KMS-11 (cell line): ENCODE results near the gene RAD51B.

Source experiments
- H2AFZ ChIP-seq: fragments of 200-600 bp; sonication (generic); 2 replicates; pipeline ENCODE4 v1.6.1; 2016; ENCODE audit warnings: antibody characterized with exemption, mixed run types, low read depth
- H3K27ac ChIP-seq: fragments of 200-600 bp; sonication (generic); 2 replicates; pipeline ENCODE4 v1.6.1; 2016; ENCODE audit warnings: mild to moderate bottlenecking, mixed run types
- H3K27me3 ChIP-seq: fragments of 200-600 bp; sonication (generic); 2 replicates; pipeline ENCODE4 v1.6.1; 2017; ENCODE audit warnings: mild to moderate bottlenecking, low read depth, mixed run types, moderate library complexity; ENCODE audit not compliant: insufficient read depth
- H3K36me3 ChIP-seq: fragments of 200-600 bp; sonication (generic); 2 replicates; pipeline ENCODE4 v1.6.1; 2017; ENCODE audit warnings: mild to moderate bottlenecking, mixed run types; ENCODE audit not compliant: insufficient read depth
- H3K4me1 ChIP-seq: fragments of 200-600 bp; sonication (generic); 2 replicates; pipeline ENCODE4 v1.6.1; 2016; ENCODE audit warnings: mild to moderate bottlenecking, low read depth, mixed run types; ENCODE audit not compliant: poor library complexity, severe bottlenecking
- H3K4me2 ChIP-seq: fragments of 200-600 bp; sonication (generic); 2 replicates; pipeline ENCODE4 v1.7.0; 2016; ENCODE audit warnings: mild to moderate bottlenecking, mixed run types
- H3K4me3 ChIP-seq: fragments of 200-600 bp; sonication (generic); IDR thresholded peaks from 2 replicates; pipeline ENCODE4 v1.6.1; 2017; ENCODE audit warnings: low read depth, low read length, mixed read lengths; ENCODE audit not compliant: insufficient read depth
- H3K79me2 ChIP-seq: fragments of 200-600 bp; sonication (generic); 2 replicates; pipeline ENCODE4 v1.6.1; 2016; ENCODE audit warnings: low read depth, mixed run types; ENCODE audit not compliant: insufficient read depth
- H3K9ac ChIP-seq: fragments of 200-600 bp; sonication (generic); 2 replicates; pipeline ENCODE4 v1.6.1; 2016; ENCODE audit warnings: mild to moderate bottlenecking, mixed run types
- H4K20me1 ChIP-seq: fragments of 200-600 bp; sonication (generic); 2 replicates; pipeline ENCODE4 v1.6.1; 2016; ENCODE audit warnings: mild to moderate bottlenecking, mixed run types; ENCODE audit not compliant: insufficient read depth
- TF ChIP-seq, protein P1 (sequence below): fragments of 200-600 bp; sonication (generic); conservative IDR thresholded peaks from 2 replicates; pipeline ENCODE4 v1.6.1; 2017; ENCODE audit warnings: low read depth, mild to moderate bottlenecking, antibody characterized with exemption, low read length, moderate library complexity, mixed read lengths

The RAD51B gene

DNA sequence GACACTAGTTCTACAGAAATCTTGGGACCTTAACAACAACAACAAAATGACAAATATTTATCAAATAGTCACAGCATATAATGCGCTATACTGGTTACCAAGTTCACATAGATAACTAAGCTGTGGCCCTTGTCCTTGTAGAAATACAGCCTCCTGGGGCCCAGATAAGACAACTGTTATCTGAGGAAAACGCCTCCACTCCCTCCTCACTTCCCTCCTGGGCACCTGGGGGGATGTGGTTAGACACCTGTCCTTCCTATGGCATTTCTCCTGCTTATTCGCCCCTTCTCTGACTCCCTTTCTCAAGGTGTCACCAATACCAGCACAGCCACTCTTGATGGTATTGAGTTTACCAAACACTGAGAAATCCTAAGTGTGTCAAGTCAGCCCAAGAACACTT is 419.4 kb downstream of the RAD51B start:
- Histone ChIP-seq H3K27ac (no peak overlapping the region), H3K4me2 (no peak overlapping the region)
- TF ChIP-seq, protein P1, sequence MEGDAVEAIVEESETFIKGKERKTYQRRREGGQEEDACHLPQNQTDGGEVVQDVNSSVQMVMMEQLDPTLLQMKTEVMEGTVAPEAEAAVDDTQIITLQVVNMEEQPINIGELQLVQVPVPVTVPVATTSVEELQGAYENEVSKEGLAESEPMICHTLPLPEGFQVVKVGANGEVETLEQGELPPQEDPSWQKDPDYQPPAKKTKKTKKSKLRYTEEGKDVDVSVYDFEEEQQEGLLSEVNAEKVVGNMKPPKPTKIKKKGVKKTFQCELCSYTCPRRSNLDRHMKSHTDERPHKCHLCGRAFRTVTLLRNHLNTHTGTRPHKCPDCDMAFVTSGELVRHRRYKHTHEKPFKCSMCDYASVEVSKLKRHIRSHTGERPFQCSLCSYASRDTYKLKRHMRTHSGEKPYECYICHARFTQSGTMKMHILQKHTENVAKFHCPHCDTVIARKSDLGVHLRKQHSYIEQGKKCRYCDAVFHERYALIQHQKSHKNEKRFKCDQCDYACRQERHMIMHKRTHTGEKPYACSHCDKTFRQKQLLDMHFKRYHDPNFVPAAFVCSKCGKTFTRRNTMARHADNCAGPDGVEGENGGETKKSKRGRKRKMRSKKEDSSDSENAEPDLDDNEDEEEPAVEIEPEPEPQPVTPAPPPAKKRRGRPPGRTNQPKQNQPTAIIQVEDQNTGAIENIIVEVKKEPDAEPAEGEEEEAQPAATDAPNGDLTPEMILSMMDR = no peak

DNA sequence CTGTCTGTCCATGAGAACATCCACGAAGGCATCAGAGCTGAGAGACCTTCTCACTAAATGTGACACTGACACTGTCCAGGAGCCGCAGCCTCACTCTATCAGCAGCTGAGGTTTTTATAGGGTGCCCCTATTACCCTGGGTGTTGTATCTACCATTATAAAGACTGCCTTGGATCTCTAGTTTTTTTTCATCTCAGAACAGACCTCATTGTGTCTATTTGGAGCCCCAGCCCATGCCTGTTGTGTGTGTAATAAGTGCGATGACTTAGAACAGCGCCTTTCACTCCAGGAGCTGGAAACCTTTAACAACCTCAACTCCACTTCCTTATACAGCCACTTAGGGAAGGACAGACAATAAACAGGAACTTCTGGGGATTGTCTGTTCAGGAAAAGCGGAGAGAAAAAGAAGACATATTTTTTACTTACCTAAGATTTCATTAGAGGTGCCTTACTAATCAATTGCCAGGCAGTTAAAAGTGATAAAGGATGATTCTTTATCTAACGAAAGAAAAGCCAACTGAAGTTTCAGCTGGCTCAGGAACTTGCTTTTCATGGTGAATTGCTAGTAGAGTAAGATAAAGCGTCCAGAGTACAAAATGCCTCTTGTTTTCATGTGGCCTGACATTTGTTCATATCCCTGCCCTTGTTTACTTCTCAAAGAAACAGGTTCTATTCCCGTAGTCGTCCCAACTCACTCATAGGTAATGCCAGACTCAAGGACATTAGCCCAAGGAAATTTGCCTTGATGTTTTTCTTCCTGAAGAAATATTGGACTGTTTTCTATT is 420.6 kb downstream of the RAD51B start:
- Histone ChIP-seq H2AFZ (no peak overlapping the region), H3K79me2 (no peaks in the 10 kb centered on the region), H3K9ac (no peak overlapping the region), H4K20me1 (no peaks in the 10 kb centered on the region), H3K4me2 (no peak overlapping the region), H3K4me3 (no peak overlapping the region), H3K27me3 (no peaks in the 10 kb centered on the region), H3K36me3 (no peaks in the 10 kb centered on the region), H3K4me1 (peaks cover 38% of the 10 kb centered on the region), H3K27ac (no peak overlapping the region)
- TF ChIP-seq, protein P1 = no peak

More for the DNA sequence above, 419.4 kb downstream of the RAD51B start:
- Histone ChIP-seq H3K79me2 (no peaks in the 10 kb centered on the region), H3K27me3 (no peaks in the 10 kb centered on the region), H4K20me1 (no peaks in the 10 kb centered on the region), H3K36me3 (no peaks in the 10 kb centered on the region), H3K4me3 (no peak overlapping the region), H3K9ac (no peak overlapping the region), H2AFZ (no peak overlapping the region), H3K4me1 (peaks cover 50% of the 10 kb centered on the region)

DNA sequence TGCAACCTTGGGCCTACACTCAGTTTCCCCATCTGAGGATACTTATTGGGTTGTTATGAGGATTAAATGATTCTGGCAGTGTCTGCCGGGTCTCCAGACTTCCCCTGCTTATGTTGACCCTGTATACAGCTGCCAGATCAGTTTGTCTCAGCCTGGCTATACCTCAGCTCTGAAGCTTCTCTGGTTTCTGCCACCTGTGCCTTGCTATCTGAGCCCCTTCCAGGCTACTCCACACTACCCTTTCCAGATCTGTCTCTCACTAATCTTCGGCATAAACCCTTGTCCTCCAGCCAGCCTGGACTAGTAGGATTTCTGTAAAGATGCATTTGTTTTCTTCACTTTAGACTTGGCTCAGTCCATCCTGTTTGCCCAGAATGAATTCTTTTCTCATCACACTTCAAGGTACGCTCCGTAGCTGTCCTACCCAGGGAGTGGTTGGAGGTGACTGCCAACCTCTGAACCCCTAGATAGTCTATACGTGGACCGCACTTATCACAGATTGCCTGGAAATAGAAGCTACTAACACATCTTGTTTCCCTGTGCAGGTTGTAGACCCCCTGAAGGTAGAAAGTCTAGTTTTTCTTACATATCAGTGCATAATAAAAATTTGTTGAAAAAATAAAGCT is 422.4 kb downstream of the RAD51B start:
- peaks cover 35% of the 10 kb centered on the region for H3K4me1 ChIP-seq
- H3K4me2 ChIP-seq = no peak overlapping the region
- no peaks in the 10 kb centered on the region for H3K79me2 ChIP-seq
- no peaks in the 10 kb centered on the region for H3K27me3 ChIP-seq
- H3K27ac ChIP-seq = no peak overlapping the region
- no peaks in the 10 kb centered on the region for H3K36me3 ChIP-seq
- no peak overlapping the region for H3K9ac ChIP-seq
- no peak overlapping the region for H3K4me3 ChIP-seq
- TF ChIP-seq, protein P1 = no peak
- H2AFZ ChIP-seq = no peak overlapping the region
- no peaks in the 10 kb centered on the region for H4K20me1 ChIP-seq

DNA sequence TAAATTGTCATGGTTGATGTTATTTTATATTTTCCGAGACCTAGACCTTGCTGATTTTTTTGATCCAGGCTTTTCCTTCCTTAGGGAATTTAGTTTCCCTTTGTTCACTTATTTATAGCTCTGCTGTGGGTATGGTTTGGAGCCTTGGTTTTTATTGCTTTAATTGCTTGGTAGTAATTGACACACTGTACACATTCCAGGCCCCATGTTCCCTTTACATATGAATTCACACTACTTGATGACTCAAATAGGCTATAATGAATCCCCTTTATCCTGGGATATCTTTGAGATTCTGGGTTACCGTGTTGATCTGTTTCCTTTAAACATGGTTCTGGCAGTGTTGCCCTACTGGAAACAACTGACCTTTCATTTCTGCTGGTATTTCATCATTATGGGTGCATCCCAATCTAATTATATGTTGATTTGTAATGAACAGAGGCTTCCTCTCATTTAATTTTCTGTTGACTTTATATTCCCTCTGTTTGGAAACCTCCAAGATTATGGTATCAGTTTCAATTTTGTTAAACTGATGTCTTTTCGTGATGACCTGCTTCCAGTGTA is 424.0 kb downstream of the RAD51B start:
- Histone ChIP-seq H3K4me1 (peaks cover 43% of the 10 kb centered on the region), H4K20me1 (no peaks in the 10 kb centered on the region), H2AFZ (no peak overlapping the region), H3K27me3 (no peaks in the 10 kb centered on the region), H3K4me2 (no peak overlapping the region), H3K9ac (no peak overlapping the region), H3K36me3 (no peaks in the 10 kb centered on the region), H3K4me3 (no peak overlapping the region), H3K27ac (no peak overlapping the region), H3K79me2 (no peaks in the 10 kb centered on the region)
- TF ChIP-seq, protein P1 = no peak
